ENCODE measurements around the gene ERGIC3.

GRCh38 chr20:35510951-35511735 lies 30.7 kb upstream of the ERGIC3 start:
- TF ChIP-seq CTCF (IDR thresholded peaks at IDR 0.05; ENCODE audit: extremely low read depth in 1 of 2, insufficient read depth in 1 of 2, low read depth in 1 of 2, low read length in 2 of 2) (no peak), MAX (IDR thresholded peaks at IDR 0.05; ENCODE audit: insufficient read depth, insufficient read length) (no peak), POLR2A (IDR thresholded peaks at IDR 0.05; ENCODE audit: low read depth, low read length) (no peak), POLR2AphosphoS5 (IDR thresholded peaks at IDR 0.05; ENCODE audit: insufficient read depth, low read depth, low read length) (no peak), EZH2 (IDR thresholded peaks at IDR 0.05; ENCODE audit: borderline replicate concordance, low read depth, low read length, severe bottlenecking) (no peak), FOS (IDR thresholded peaks at IDR 0.05; ENCODE audit: borderline replicate concordance, insufficient read depth, low read length) (no peak), MYC (IDR thresholded peaks at IDR 0.05; ENCODE audit: low read depth, low read length) (no peak)
